ENCODE measurements around the gene HNRNPD.
"Not testable (repeated sequence)": the region's sequence is repeated elsewhere in the genome, so short reads cannot be mapped to it uniquely, and the experiment has no call there.

The HNRNPD gene, protein sequence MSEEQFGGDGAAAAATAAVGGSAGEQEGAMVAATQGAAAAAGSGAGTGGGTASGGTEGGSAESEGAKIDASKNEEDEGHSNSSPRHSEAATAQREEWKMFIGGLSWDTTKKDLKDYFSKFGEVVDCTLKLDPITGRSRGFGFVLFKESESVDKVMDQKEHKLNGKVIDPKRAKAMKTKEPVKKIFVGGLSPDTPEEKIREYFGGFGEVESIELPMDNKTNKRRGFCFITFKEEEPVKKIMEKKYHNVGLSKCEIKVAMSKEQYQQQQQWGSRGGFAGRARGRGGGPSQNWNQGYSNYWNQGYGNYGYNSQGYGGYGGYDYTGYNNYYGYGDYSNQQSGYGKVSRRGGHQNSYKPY

GRCh38 chr4:82373816-82374625 is at the start of gene HNRNPD:
Gene HNRNPD, minus strand, starts transcription at chr4:82373991. Its CDS starts 313 bp downstream, at chr4:82373678.
- H3K27me3 Mint-ChIP-seq: no peaks in the 10 kb centered on the region
- ATAC-seq (peak; percentile 95), DNase-seq (peak; percentile 94 to 98)
- H3K9me3 Mint-ChIP-seq: no peaks in the 10 kb centered on the region
- peak within 1 kb of the TSS; percentile 99 to 100 for H3K27ac Mint-ChIP-seq
- H3K4me1 Mint-ChIP-seq: peaks cover 33% of the 10 kb centered on the region
- H3K4me3 Mint-ChIP-seq: peak within 1 kb of the TSS; percentile 90 to 92

DNA sequence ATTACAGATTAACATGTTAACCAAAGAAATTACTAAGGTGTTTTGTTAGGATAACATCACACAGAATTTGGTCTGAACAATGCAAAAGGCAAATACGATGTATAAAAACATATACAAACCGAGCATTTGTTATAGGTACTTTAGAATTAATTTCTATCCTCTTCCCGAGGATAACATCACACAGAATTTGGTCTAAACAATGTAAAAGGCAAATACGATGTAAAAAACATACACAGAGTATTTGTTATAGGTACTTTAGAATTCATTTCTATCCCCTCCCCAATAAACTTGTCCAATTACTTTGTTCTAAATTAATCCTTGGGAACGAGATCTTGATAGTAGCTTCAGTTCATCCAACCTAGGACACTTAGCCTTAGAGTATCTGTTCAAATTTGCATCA is 48.8 kb upstream of the HNRNPD start:
- ATAC-seq: no peak

GRCh38 chr4:82421796-82422560 is 48.2 kb upstream of the HNRNPD start:
- H3K27me3 Mint-ChIP-seq: peaks cover 14% of the 10 kb centered on the region
- no peak overlapping the region for H3K4me3 Mint-ChIP-seq
- no peaks in the 10 kb centered on the region for H3K9me3 Mint-ChIP-seq
- DNase-seq (no peak), ATAC-seq (peak; percentile 50)
- H3K4me1 Mint-ChIP-seq: peaks cover 41% of the 10 kb centered on the region
- peak overlapping the region in 1 of 2 donors; percentile 91 for H3K27ac Mint-ChIP-seq

More for the DNA sequence above, 48.8 kb upstream of the HNRNPD start:
- H3K4me3 Mint-ChIP-seq: no peak overlapping the region
- H3K27me3 Mint-ChIP-seq: peaks cover 8% of the 10 kb centered on the region
- H3K9me3 Mint-ChIP-seq: no peaks in the 10 kb centered on the region
- H3K27ac Mint-ChIP-seq: no peak overlapping the region
- no peak for DNase-seq
- peaks cover 48% of the 10 kb centered on the region for H3K4me1 Mint-ChIP-seq

DNA sequence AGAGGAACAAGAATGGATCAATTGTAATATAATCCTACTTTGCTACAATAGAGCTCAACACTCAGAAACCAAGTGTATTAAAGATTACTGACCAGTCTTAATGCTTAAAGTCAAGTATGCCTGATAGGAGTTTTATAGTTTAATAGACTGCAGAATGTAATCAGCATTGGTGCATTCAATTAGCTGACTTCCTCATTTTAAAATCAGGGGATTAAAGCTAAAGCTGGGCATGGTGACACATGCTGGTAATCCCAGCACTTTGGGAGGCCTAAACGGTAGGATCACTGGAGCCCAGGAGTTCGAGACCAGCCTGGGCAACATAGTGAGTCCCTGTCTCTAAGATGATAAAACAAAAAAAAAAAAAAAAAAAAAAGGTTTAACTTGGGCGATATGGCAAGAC is 45.7 kb upstream of the HNRNPD start:
- H3K4me1 Mint-ChIP-seq: peaks cover 33% of the 10 kb centered on the region
- H3K4me3 Mint-ChIP-seq: no peak overlapping the region
- no peak overlapping the region for H3K27ac Mint-ChIP-seq
- peaks cover 39% of the 10 kb centered on the region for H3K27me3 Mint-ChIP-seq
- DNase-seq (no peak), ATAC-seq (no peak)
- no peaks in the 10 kb centered on the region for H3K9me3 Mint-ChIP-seq

DNA sequence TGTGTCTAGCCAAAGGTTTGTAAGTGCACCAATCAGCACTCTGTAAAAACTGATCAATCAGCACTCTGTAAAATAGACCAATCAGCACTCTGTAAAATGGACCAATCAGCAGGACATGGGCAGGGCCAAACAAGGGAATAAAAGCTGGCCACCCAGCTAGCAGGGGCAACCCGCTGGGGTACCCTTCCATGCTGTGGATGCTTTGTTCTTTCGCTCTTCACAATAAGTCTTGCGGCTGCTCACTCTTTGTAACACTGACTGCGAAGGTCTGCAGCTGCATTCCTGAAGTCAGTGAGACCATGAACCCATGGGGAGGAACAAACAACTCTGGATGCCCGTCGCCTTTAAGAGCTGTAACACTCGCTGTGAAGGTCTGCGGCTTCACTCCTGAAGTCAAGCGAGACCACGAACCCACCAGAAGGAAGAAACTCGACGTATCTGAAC is 42.2 kb upstream of the HNRNPD start:
- DNase-seq (no peak), ATAC-seq (no peak)
- H3K27ac Mint-ChIP-seq: peak overlapping the region in 1 of 2 donors; percentile 12
- H3K4me1 Mint-ChIP-seq: peaks cover 17% of the 10 kb centered on the region
- peaks cover 43% of the 10 kb centered on the region for H3K27me3 Mint-ChIP-seq
- H3K4me3 Mint-ChIP-seq: peak overlapping the region; percentile 49 to 51
- peaks cover 0 to 4% of the 10 kb centered on the region in 2 donors for H3K9me3 Mint-ChIP-seq

- not testable (repeated sequence) for H3K27ac Mint-ChIP-seq, ATAC-seq, H3K4me3 Mint-ChIP-seq, DNase-seq, H3K9me3 Mint-ChIP-seq
- Mint-ChIP-seq H3K4me1 (peaks cover 11% of the 10 kb centered on the region), H3K27me3 (peaks cover 43% of the 10 kb centered on the region)
Measured at GRCh38 chr4:82415061-82415460, 41.3 kb upstream of the HNRNPD start.

GRCh38 chr4:82403725-82404124 is 29.9 kb upstream of the HNRNPD start:
- Mint-ChIP-seq H3K27me3 (peaks cover 9% of the 10 kb centered on the region), H3K4me1 (peaks cover 9% of the 10 kb centered on the region), H3K27ac (no peak overlapping the region), H3K9me3 (no peaks in the 10 kb centered on the region), H3K4me3 (no peak overlapping the region)
- DNase-seq (no peak), ATAC-seq (no peak)

DNA sequence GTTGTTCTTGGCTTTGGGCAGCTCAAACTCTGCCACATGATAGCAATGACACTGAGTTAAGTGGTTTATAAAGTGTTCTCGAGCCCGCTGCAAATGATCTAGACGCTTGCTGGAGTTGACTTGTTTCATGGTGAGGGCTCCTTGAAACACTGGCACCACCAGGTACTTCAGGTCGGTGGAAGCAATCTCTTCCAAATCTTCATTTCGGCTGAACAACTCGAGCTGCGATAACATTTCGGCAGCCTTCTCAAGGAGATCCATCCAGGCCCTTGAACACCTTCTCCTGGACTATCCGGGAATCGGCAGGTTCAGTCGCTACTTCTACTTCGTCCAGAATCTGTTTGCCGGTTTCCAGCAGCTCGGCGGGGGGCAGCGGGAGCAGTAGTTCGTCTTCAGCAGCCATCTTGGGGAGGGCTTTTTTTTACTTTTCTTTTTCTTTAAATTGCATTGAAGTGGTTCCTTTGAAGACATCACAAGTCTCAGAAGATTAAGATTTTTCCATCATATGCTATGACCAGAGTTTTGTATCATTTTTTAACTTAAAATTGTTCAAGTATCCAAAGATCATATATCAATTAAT is 28.5 kb upstream of the HNRNPD start:
- no peak overlapping the region for H3K27ac Mint-ChIP-seq

DNA sequence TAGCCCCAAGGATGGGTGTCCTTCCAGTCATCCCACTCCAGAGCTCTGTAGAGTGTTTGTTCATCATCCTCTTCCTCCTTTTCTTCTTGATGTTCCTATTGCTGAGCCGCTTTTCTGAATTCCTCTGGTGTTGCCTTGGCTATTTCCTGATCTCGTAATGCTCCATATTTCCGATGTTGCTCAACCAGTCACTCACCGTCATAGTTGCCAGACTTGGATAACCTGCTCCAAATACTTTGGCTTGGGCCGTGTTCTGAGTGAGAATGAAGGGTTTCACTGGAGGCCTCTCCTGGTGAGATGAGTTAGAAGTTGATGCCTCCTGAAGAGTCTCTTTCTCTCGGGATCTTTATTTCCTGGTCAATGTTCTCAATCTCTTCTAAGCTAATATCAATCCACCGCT is 27.8 kb upstream of the HNRNPD start:
- H3K4me1 Mint-ChIP-seq: peaks cover 9% of the 10 kb centered on the region
- peaks cover 9% of the 10 kb centered on the region for H3K27me3 Mint-ChIP-seq
- H3K27ac Mint-ChIP-seq: no peak overlapping the region
- H3K9me3 Mint-ChIP-seq: no peaks in the 10 kb centered on the region
- no peak for ATAC-seq
- DNase-seq: no peak
- no peak overlapping the region for H3K4me3 Mint-ChIP-seq

More for the DNA sequence above, 28.5 kb upstream of the HNRNPD start:
- Mint-ChIP-seq H3K4me1 (peaks cover 9% of the 10 kb centered on the region), H3K9me3 (no peaks in the 10 kb centered on the region), H3K27me3 (peaks cover 9% of the 10 kb centered on the region), H3K4me3 (no peak overlapping the region)
- ATAC-seq: no peak
- no peak for DNase-seq

GRCh38 chr4:82398263-82398662 is 24.5 kb upstream of the HNRNPD start:
- Mint-ChIP-seq H3K9me3 (no peaks in the 10 kb centered on the region), H3K4me1 (peaks cover 9% of the 10 kb centered on the region), H3K27me3 (peaks cover 9% of the 10 kb centered on the region), H3K27ac (no peak overlapping the region), H3K4me3 (no peak overlapping the region)
- ATAC-seq (no peak), DNase-seq (no peak)

- no peak overlapping the region for H3K4me3 Mint-ChIP-seq
- no peak overlapping the region for H3K27ac Mint-ChIP-seq
- no peaks in the 10 kb centered on the region for H3K9me3 Mint-ChIP-seq
- ATAC-seq (no peak), DNase-seq (no peak)
- peaks cover 9% of the 10 kb centered on the region for H3K4me1 Mint-ChIP-seq
- peaks cover 9% of the 10 kb centered on the region for H3K27me3 Mint-ChIP-seq
Measured at GRCh38 chr4:82397527-82397926, 23.7 kb upstream of the HNRNPD start.

GRCh38 chr4:82394896-82395295 is 21.1 kb upstream of the HNRNPD start:
- no peak overlapping the region for H3K4me3 Mint-ChIP-seq
- H3K27me3 Mint-ChIP-seq: no peaks in the 10 kb centered on the region
- no peak overlapping the region for H3K27ac Mint-ChIP-seq
- DNase-seq (no peak), ATAC-seq (no peak)
- no peaks in the 10 kb centered on the region for H3K4me1 Mint-ChIP-seq
- no peaks in the 10 kb centered on the region for H3K9me3 Mint-ChIP-seq

DNA sequence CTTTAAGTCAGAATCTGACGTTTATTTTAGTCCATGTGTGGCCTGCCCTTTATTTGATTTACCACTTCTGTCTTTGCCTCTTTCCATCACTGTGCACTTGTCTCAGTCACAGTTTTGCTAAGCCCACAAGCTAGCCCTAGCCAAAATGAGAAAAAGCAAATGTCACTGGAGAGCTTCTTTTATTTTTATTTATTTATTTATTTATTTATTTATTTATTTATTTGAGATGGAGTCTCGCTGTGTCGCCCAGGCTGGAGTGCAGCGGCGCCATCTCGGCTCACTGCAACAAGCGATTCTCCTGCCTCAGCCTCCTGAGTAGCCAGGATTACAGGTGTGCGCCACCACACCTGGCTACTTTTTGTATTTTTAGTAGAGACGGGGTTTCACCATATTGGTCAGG is 16.3 kb upstream of the HNRNPD start:
- ATAC-seq, H3K9me3 Mint-ChIP-seq, H3K27me3 Mint-ChIP-seq, H3K4me1 Mint-ChIP-seq, DNase-seq, H3K4me3 Mint-ChIP-seq: not testable (repeated sequence)
- H3K27ac Mint-ChIP-seq: peak overlapping the region in 1 of 2 donors; percentile 83

- H3K4me1 Mint-ChIP-seq: no peaks in the 10 kb centered on the region
- H3K27ac Mint-ChIP-seq: no peak overlapping the region
- peaks cover 0 to 3% of the 10 kb centered on the region in 2 donors for H3K9me3 Mint-ChIP-seq
- DNase-seq (no peak), ATAC-seq (no peak)
- H3K27me3 Mint-ChIP-seq: peaks cover 8% of the 10 kb centered on the region
- no peak overlapping the region for H3K4me3 Mint-ChIP-seq
Measured at GRCh38 chr4:82388405-82388804, 14.6 kb upstream of the HNRNPD start.

- not testable (repeated sequence) for H3K4me3 Mint-ChIP-seq, DNase-seq, H3K27me3 Mint-ChIP-seq, H3K4me1 Mint-ChIP-seq, ATAC-seq, H3K9me3 Mint-ChIP-seq
- H3K27ac Mint-ChIP-seq: peak overlapping the region in 1 of 2 donors; percentile 54
Measured at GRCh38 chr4:82386312-82386711, 12.5 kb upstream of the HNRNPD start.

Measured in stimulated activated naive CD8-positive, alpha-beta T cell treated with anti-CD3 and anti-CD28 coated beads, Interleukin-15, amount 100 ng/mL, for 72 hours (primary cell).